ENCODE measurements around the gene RFK.

DNA sequence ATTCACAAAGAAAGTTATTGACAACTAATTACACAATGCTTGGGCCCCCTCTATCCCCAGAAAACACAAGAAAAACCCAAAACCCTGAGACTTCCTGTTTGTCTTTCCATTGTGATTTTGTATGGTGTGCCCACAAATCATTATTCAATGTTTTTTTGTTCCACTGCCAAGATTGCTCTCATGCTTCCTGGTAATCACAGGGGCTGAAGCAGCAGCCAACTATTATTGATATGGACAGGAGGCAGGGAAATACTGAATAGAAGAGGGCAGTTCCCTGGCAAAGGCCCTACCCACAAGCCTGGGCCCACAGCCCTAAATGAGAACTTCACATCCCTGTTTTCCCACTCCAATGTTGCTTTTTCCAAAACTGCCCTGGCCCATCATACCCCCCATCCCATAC is 21.5 kb upstream of the RFK start:
- TF ChIP-seq, protein P1, sequence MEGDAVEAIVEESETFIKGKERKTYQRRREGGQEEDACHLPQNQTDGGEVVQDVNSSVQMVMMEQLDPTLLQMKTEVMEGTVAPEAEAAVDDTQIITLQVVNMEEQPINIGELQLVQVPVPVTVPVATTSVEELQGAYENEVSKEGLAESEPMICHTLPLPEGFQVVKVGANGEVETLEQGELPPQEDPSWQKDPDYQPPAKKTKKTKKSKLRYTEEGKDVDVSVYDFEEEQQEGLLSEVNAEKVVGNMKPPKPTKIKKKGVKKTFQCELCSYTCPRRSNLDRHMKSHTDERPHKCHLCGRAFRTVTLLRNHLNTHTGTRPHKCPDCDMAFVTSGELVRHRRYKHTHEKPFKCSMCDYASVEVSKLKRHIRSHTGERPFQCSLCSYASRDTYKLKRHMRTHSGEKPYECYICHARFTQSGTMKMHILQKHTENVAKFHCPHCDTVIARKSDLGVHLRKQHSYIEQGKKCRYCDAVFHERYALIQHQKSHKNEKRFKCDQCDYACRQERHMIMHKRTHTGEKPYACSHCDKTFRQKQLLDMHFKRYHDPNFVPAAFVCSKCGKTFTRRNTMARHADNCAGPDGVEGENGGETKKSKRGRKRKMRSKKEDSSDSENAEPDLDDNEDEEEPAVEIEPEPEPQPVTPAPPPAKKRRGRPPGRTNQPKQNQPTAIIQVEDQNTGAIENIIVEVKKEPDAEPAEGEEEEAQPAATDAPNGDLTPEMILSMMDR (IDR thresholded peaks at IDR 0.05 in 8 of 11, conservative IDR thresholded peaks at IDR 0.05 in 3 of 11): no peak
- no peak for TF ChIP-seq POLR2A (IDR thresholded peaks at IDR 0.05)

Data from spleen (tissue), 7 donors.